ENCODE results near the gene WDR74.
A peak's percentile ranks its signal among the peaks of the same experiment; 100 is the strongest.
"Not testable (repeated sequence)": the region's sequence is repeated elsewhere in the genome, so short reads cannot be mapped to it uniquely, and the experiment has no call there.

Gene WDR74

DNA sequence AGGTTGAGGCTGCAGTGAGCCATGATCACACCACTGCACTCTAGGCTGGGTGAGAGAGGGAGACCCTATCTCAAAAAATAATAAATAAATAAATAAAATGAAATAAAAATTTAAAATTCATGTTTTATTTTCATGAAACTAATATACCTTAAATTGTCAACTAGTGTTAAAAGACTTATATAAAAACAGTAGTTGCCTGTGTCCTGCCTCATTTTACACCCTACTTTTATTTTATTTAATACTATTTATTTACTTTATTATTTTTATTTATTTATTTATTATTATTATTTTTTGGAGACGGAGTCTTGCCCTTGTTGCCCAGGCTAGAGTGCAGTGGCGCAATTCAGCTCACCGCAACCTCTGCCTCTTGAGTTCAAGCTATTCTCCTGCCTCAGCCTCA lies 4.8 kb upstream of the WDR74 start:
- H3K4me1 ChIP-seq (ENCODE audit: low read length): peaks cover 18% of the 10 kb centered on the region
- TF ChIP-seq EZH2phosphoT487 (IDR thresholded peaks at IDR 0.05; ENCODE audit: low read depth): no peak
- TF ChIP-seq, protein P1, sequence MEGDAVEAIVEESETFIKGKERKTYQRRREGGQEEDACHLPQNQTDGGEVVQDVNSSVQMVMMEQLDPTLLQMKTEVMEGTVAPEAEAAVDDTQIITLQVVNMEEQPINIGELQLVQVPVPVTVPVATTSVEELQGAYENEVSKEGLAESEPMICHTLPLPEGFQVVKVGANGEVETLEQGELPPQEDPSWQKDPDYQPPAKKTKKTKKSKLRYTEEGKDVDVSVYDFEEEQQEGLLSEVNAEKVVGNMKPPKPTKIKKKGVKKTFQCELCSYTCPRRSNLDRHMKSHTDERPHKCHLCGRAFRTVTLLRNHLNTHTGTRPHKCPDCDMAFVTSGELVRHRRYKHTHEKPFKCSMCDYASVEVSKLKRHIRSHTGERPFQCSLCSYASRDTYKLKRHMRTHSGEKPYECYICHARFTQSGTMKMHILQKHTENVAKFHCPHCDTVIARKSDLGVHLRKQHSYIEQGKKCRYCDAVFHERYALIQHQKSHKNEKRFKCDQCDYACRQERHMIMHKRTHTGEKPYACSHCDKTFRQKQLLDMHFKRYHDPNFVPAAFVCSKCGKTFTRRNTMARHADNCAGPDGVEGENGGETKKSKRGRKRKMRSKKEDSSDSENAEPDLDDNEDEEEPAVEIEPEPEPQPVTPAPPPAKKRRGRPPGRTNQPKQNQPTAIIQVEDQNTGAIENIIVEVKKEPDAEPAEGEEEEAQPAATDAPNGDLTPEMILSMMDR (IDR thresholded peaks at IDR 0.05; ENCODE audit: low read depth, low read length): no peak
- H2AFZ ChIP-seq (ENCODE audit: low read depth, low read length): no peak overlapping the region
- H3K4me2 ChIP-seq (ENCODE audit: low read length): no peak overlapping the region
- H3K27ac ChIP-seq (ENCODE audit: low read length): no peak overlapping the region
- no peaks in the 10 kb centered on the region for H3K9me3 ChIP-seq (ENCODE audit: insufficient read depth, low read length)
- H3K4me3 ChIP-seq (ENCODE audit: low read length): no peak overlapping the region
- H3K9ac ChIP-seq (ENCODE audit: low read length): no peak overlapping the region
- no peaks in the 10 kb centered on the region for H4K20me1 ChIP-seq (ENCODE audit: insufficient read depth, low read length)
- no peaks in the 10 kb centered on the region for H3K27me3 ChIP-seq (ENCODE audit: low read depth, low read length)
- H3K79me2 ChIP-seq (ENCODE audit: low read length): peaks cover 3% of the 10 kb centered on the region
- H3K36me3 ChIP-seq (replicated peaks; ENCODE audit: low read depth, low read length): no peaks in the 10 kb centered on the region

DNA sequence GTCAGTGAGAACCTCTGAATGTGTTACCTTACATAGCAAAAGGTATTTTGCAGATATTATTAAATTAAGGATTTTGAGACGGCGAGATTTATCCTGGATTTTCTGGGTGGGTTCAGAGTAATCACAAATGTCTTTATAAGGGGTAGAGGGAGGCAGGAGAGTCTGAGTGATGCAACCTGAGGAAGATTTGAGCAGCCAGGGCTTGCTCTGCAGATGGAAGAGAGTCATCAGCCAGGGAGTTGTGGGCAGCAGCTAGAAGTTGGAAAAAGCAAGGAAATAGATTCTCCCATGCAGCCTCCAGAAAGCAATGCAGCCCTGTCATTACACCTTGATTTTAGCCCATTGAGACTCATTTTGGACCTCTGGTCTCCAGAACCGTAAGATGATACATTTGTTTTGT lies 4.1 kb upstream of the WDR74 start:
- Histone ChIP-seq H3K27ac (ENCODE audit: low read length) (no peak overlapping the region), H3K79me2 (ENCODE audit: low read length) (peaks cover 10% of the 10 kb centered on the region), H3K9me3 (ENCODE audit: insufficient read depth, low read length) (no peaks in the 10 kb centered on the region), H2AFZ (ENCODE audit: low read depth, low read length) (no peak overlapping the region), H3K4me3 (ENCODE audit: low read length) (no peak overlapping the region), H3K27me3 (ENCODE audit: low read depth, low read length) (no peaks in the 10 kb centered on the region), H3K4me1 (ENCODE audit: low read length) (peaks cover 18% of the 10 kb centered on the region), H3K36me3 (replicated peaks; ENCODE audit: low read depth, low read length) (no peaks in the 10 kb centered on the region), H3K9ac (ENCODE audit: low read length) (no peak overlapping the region), H3K4me2 (ENCODE audit: low read length) (no peak overlapping the region), H4K20me1 (ENCODE audit: insufficient read depth, low read length) (no peaks in the 10 kb centered on the region)
- TF ChIP-seq EZH2phosphoT487 (IDR thresholded peaks at IDR 0.05; ENCODE audit: low read depth): no peak
- TF ChIP-seq, protein P1 (IDR thresholded peaks at IDR 0.05; ENCODE audit: low read depth, low read length): no peak

DNA sequence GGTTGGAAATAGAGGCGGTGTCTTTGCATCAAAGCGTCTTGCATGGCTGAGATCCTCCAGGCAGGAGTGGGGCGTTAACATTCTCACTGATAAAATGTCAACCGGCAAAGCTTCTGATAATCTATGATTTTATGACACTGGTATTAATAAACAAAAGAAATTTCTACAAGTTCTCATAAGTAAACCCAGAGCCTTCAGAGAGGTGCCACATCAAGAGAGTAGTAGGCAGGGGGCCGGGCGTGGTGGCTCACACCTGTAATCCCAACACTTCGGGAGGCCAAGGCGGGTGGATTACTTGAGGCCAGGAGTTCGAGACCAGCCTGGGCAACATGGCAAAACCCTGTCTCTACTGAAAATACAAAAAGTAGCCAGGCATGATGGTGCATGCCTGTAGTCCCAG lies 3.5 kb upstream of the WDR74 start:
- H3K4me2 ChIP-seq (ENCODE audit: low read length): peak overlapping the region; percentile 94

DNA sequence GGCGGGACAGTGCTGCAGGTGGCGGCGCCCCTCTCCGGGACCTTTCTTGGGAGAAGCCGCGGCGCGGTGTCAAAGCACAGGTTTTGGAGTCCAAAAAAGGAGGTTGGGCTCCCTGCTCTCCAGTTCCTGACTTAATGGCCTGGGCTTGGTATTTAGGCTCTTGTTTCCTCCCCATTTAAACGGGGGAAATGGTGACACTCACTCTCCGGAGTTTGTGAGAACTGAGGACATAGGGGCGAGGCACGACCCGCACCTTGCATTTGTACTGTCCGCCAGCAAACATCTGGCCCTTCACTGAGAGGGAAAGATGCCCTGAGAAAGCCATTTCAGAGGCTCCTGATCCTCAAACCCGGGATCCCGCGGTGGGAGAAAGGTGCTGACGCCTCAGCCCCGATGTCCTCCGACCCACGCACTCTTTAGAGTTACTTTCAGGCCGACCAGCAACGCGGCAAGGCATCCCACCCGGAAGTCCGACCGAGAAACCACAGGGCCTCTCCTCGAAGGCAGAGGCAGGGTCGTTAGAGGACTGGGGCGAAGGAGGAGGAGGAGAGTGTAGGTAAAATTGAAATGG lies 2.9 kb upstream of the WDR74 start:
- Histone ChIP-seq H3K4me3 (ENCODE audit: low read length) (peak overlapping the region; percentile 97), H3K79me2 (ENCODE audit: low read length) (peaks cover 22% of the 10 kb centered on the region), H3K27me3 (ENCODE audit: low read depth, low read length) (no peaks in the 10 kb centered on the region), H4K20me1 (ENCODE audit: insufficient read depth, low read length) (no peaks in the 10 kb centered on the region), H3K9ac (ENCODE audit: low read length) (peak overlapping the region; percentile 93), H3K4me2 (ENCODE audit: low read length) (peak overlapping the region; percentile 94), H2AFZ (ENCODE audit: low read depth, low read length) (peak overlapping the region; percentile 48), H3K27ac (ENCODE audit: low read length) (peak overlapping the region; percentile 98), H3K9me3 (ENCODE audit: insufficient read depth, low read length) (no peaks in the 10 kb centered on the region), H3K36me3 (replicated peaks; ENCODE audit: low read depth, low read length) (peaks cover 5% of the 10 kb centered on the region), H3K4me1 (ENCODE audit: low read length) (peaks cover 27% of the 10 kb centered on the region)
- TF ChIP-seq EZH2phosphoT487 (IDR thresholded peaks at IDR 0.05; ENCODE audit: low read depth): no peak
- TF ChIP-seq, protein P1 (IDR thresholded peaks at IDR 0.05; ENCODE audit: low read depth, low read length): no peak

More for the DNA sequence above, 3.5 kb upstream of the WDR74 start:
- Histone ChIP-seq H3K4me3 (ENCODE audit: low read length) (peak overlapping the region; percentile 97), H3K79me2 (ENCODE audit: low read length) (peaks cover 16% of the 10 kb centered on the region), H3K4me1 (ENCODE audit: low read length) (peaks cover 23% of the 10 kb centered on the region), H3K27ac (ENCODE audit: low read length) (peak overlapping the region; percentile 98; the same call in 1 of the 2 replicates), H3K9ac (ENCODE audit: low read length) (peak overlapping the region; percentile 93), H2AFZ (ENCODE audit: low read depth, low read length) (peak overlapping the region; percentile 48)
- H3K27me3 ChIP-seq (ENCODE audit: low read depth, low read length); H4K20me1 ChIP-seq (ENCODE audit: insufficient read depth, low read length); H3K9me3 ChIP-seq (ENCODE audit: insufficient read depth, low read length); H3K36me3 ChIP-seq (replicated peaks; ENCODE audit: low read depth, low read length): not testable (repeated sequence)

Measured in OCI-LY3 (cell line).